ENCODE data around the gene FBXW4.

FBXW4 gene

DNA sequence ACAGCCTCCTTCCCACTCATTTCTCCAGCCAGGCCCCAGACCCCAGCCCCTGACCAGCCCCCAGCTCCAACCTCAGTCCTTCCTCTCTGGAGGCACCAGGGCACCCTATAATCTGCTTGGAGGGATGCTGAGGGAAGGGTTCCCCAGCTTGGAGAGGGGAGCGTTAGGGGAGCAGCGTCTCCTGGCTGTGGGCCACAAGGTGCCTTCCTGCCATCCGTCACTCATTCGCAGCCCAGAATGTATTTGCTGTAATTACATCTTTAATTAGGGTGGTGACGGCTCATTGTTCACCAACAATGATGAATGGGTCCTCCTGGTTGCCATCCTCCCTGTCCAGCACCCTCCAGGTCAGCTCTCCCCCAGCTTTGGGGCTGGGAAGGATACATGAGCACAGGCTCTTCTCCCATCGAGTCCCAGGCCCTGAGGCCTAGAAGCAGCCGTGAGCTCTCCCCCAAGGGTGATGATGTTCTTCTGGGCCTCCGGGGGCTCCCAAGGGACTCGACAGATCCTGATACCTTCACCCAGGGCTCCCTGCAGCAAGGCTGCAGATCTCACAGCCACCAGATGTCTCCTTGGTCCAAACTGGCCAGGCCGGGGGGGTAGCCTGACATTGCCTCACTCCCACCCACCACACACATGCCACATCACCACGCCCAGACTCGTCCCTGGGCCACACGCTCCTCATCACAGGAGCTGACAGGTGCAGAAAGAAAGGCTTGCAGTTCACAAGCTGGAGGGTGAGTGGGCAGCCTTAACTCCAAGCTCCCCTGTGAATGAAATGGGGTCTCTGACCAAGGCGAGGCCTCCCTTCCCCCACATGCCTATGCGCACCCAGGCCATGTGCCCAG lies 133.7 kb downstream of the FBXW4 start:
- TF ChIP-seq, protein P1, sequence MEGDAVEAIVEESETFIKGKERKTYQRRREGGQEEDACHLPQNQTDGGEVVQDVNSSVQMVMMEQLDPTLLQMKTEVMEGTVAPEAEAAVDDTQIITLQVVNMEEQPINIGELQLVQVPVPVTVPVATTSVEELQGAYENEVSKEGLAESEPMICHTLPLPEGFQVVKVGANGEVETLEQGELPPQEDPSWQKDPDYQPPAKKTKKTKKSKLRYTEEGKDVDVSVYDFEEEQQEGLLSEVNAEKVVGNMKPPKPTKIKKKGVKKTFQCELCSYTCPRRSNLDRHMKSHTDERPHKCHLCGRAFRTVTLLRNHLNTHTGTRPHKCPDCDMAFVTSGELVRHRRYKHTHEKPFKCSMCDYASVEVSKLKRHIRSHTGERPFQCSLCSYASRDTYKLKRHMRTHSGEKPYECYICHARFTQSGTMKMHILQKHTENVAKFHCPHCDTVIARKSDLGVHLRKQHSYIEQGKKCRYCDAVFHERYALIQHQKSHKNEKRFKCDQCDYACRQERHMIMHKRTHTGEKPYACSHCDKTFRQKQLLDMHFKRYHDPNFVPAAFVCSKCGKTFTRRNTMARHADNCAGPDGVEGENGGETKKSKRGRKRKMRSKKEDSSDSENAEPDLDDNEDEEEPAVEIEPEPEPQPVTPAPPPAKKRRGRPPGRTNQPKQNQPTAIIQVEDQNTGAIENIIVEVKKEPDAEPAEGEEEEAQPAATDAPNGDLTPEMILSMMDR (IDR thresholded peaks at IDR 0.05; ENCODE audit: insufficient read depth, low read length, missing control alignments), result no peak
- ChIA-PET CTCF (interaction anchor here (1.0 to 9.1 kb wide), 3 partner anchors 8 to 347 kb away, joined by 3 to 73 read pairs (median 15); no protein-coding TSS in a partner anchor), POLR2A (no interaction called here)
- H3K4me3 ChIP-seq (ENCODE audit: low read depth, low read length), result no peak overlapping the region
- DNase-seq (ENCODE audit: low read depth, low spot score), result no peak
